K562 (cell line): ENCODE results near the gene ERCC3. TPM values are rescaled to one million over a fixed set of nuclear protein-coding genes. Genes with fewer than 3 reads are reported as not detected.

Source experiments
- CHD7 ChIP-seq: fragments of 200-600 bp; sonication (generic); IDR thresholded peaks from one replicate; pipeline ENCODE4 v1.6.1; 2012; ENCODE audit warnings: mild to moderate bottlenecking, low read depth, low read length, inconsistent platforms
- CTCF ChIP-seq, 3 experiments: IDR thresholded peaks in 2 of 3; conservative IDR thresholded peaks in 1 of 3; 2 replicates each; pipeline ENCODE4 v1.5.1; 2011 to 2012; ENCODE audit warnings: low read length in 3 of 3, mild to moderate bottlenecking in 3 of 3, control low read depth in 2 of 3, improper control_type of control experiment in 1 of 3, inconsistent platforms in 1 of 3, low read depth in 1 of 3, mixed read lengths in 1 of 3, moderate library complexity in 1 of 3; ENCODE audit not compliant: insufficient read depth in 2 of 3
- LARP7 ChIP-seq: fragments of 450-650 bp; IDR thresholded peaks from 2 replicates; pipeline ENCODE4 v1.6.1; 2016
- POLR3A ChIP-seq: IDR thresholded peaks from 2 replicates; pipeline ENCODE4 v1.6.1; 2011; ENCODE audit warnings: borderline replicate concordance, mild to moderate bottlenecking, moderate library complexity; ENCODE audit not compliant: insufficient read length, insufficient read depth; ENCODE audit errors: extremely low read depth
- SIN3B ChIP-seq: fragments of 450-650 bp; IDR thresholded peaks from 2 replicates; pipeline ENCODE4 v1.6.1; 2017; ENCODE audit warnings: low read depth, mild to moderate bottlenecking, moderate library complexity
- ZBTB33 ChIP-seq: sonication (generic); formaldehyde crosslinking; IDR thresholded peaks from 2 replicates; pipeline ENCODE4 v1.8.1; 2023; ENCODE audit warnings: mild to moderate bottlenecking, missing genetic modification reagents
- ZNF212 ChIP-seq: fragments of 450-650 bp; formaldehyde crosslinking; IDR thresholded peaks from 2 replicates; pipeline ENCODE4 v1.4.0; 2020; ENCODE audit warnings: mild to moderate bottlenecking
- ZNF384 ChIP-seq: IDR thresholded peaks from 2 replicates; pipeline ENCODE4 v1.6.1; 2012; ENCODE audit warnings: low read depth, low read length, improper control_type of control experiment
- polyA plus RNA-seq, 8 experiments: library from polyadenylated mRNA; depleted of rRNA in 4 of 8; stranded (reverse) in 5 of 8; unstranded in 3 of 8; fragments of >200 nt; fragmentation: Nextera tagmentation in 2 of 8; fragmentation: Illumina TruSeq in 1 of 8; extraction: Ambion mirVana in 2 of 8; extraction: Trizol in 1 of 8; gene quantifications; 2 replicates each; pipeline versions ENCODE4 v1.2.1 to v1.2.3, GENCODE V29; 2011 to 2014; ENCODE audit warnings: inconsistent platforms in 1 of 8, missing spikeins in 1 of 8
- total RNA-seq, 7 experiments: library from RNA; depleted of rRNA in 6 of 7; stranded (reverse); fragments of >200 nt in 6 of 7; fragmentation: Illumina TruSeq in 2 of 7; extraction: Trizol in 2 of 7; gene quantifications; 2 replicates each; pipeline versions ENCODE4 v1.2.1 to v1.2.3, GENCODE V29; 2011 to 2021; ENCODE audit warnings: low replicate concordance in 1 of 7

ERCC3 gene
- total and polyA plus RNA-seq, 9 of the 15 experiments (the other 6 are each of a cell fraction or from before 2014, with no cell fraction given) = 17.9 to 61.5 (median 43.1) TPM

GRCh38 chr2:127255721-127256120 is 38.2 kb downstream of the ERCC3 start (continued):
- no peak for TF ChIP-seq CHD7
- TF ChIP-seq LARP7 = no peak
- TF ChIP-seq POLR3A = no peak
- TF ChIP-seq ZBTB33 = no peak
- no peak for TF ChIP-seq CTCF (IDR thresholded peaks at IDR 0.05 in 2 of 3, conservative IDR thresholded peaks at IDR 0.05 in 1 of 3; ENCODE audit: insufficient read depth in 2 of 3, low read depth in 1 of 3, low read length in 3 of 3)
- TF ChIP-seq ZNF384 = no peak
- no peak for TF ChIP-seq ZNF212 (CRISPR knock-in tag)
- TF ChIP-seq SIN3B = no peak
